GM21423 (cell line): Measurements from ENCODE around the gene LMF1.
"Not testable (repeated sequence)": the region's sequence is repeated elsewhere in the genome, so short reads cannot be mapped to it uniquely, and the experiment has no call there.

Source experiments
- ATAC-seq: cut with Tn5 transposase; IDR thresholded peaks from one replicate; pipeline ENCODE4 v1.9.1; 2021; ENCODE audit warnings: mild to moderate bottlenecking, moderate library complexity; ENCODE audit not compliant: unreplicated experiment

The LMF1 gene

DNA sequence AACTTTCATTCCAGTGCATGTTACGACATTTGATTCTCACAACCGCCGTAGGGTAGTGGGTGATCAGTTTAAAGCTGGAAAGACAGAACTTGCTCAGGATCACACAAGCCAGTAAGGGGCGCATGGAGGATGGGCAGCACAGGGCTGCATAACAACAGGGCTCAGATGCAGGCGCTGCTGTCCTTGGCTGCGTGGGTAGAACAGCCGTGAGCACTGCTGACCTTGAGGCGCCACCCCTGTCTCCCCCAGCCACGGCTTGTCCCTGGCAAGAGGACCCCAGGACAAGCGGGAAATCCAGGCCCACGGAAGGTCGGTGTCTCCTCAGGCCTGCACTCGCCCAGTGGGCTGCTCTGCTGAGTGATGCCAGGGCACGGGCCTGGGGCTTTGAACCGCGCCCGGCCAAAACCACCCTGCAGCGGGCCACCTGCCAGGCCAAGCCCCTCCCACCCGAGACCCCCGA lies 84.7 kb downstream of the LMF1 start:
- no peak for ATAC-seq

DNA sequence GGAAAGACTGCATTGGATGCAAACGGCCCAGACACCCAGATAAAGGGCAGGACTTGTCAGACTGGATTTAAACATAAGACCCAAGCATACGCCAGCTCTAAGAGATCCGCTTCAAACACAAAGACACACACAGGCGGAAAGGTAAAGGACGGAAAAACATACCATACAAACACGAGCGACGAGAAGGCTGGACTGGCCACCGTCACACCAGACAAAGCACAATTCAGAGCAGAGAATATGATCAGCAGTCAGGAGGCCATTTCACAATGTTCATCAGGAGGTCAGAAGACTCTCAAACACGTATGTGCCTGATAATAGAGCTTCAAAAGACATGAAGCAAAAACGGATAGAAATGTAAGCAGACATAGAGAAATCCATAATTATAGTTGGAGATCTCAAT lies 85.4 kb downstream of the LMF1 start:
- no peak for ATAC-seq

DNA sequence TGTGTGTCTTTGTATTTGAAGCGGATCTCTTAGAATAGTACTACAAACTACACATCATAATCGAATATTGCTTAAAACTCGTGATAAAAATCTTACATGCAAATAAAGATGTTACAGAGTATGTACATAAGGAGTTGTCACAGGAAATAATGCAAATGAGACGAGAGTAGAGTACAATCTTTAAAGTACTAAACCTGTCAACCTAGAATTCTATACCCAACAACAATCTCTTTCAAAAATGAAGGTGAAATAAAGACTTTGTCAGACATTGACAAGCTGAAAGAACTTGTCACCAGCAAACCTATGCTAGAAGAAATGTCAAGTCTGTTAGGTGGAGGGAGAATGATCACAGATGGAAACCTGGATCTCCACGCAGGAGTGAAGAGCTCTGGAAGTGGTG lies 86.6 kb downstream of the LMF1 start:
- no peak for ATAC-seq

DNA sequence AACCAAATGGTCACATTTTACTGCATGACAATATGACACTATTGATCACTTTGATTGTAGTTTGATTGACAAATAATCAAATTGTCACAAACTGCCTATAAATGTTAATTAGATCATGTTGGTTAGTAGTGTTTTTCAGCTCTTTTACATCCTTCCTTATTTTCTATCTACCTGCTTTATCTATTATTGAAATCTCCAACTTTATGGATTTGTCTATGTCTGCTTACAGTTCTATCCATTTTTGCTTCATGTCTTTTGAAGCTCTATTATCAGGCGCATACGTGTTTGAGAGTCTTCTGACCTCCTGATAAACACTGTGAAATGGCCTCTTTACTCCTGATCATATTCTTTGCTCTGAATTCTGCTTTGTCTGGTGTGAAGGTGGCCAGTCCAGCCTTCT lies 87.0 kb downstream of the LMF1 start:
- no peak for ATAC-seq

DNA sequence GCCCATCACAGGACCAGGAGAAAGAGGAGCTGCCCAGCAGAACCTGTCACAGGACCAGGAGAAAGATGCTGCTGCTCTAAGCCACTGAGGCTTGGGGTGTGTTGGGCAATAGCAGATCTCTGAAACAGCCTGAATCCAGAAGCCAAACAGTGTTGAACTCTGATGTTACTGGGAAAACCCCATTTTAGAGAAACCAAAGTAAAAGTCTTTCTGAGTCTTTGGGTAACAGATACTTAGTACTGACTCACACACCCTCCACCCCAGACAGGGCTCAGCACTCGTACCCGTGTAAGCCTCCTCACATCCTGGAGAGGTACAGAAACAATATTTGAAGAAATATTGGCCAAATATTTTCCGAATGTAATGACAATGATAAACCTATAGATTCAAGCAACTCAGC lies 87.4 kb downstream of the LMF1 start:
- no peak for ATAC-seq

DNA sequence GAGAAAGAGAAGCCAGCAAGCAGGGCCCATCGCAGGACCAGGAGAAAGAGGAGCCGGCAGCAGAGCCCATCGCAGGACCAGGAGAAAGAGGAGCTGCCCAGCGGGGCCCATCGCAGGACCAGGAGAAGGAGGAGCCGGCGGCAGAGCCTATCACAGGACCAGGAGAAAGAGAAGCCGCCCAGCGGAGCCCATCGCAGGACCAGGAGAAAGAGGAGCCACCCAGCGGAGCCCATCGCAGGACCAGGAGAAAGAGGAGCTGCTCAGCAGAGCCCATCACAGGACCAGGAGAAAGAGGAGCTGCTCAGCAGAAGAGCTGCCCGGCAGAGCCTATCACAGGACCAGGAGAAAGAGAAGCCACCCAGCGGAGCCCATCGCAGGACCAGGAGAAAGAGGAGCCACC lies 88.1 kb downstream of the LMF1 start:
- not testable (repeated sequence) for ATAC-seq

DNA sequence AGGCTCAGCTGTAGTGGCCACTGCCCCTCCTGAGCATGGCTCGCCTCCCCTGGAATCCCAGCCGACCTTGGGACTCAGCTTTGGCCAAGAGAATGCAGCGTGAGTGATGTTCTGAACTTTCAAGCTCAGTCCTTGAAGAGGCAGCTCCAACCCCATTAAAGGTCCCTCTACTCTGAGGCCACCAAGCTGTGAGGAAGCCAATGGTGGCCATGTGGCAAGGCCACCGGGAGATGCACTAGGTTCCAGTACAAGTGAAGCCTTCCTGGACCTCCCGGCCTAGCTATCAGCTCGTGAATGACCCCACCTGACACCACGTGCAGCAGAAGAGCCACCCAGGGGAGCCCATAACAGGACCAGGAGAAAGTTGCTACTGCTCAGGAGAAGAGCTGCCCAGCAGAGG lies 88.5 kb downstream of the LMF1 start:
- no peak for ATAC-seq

DNA sequence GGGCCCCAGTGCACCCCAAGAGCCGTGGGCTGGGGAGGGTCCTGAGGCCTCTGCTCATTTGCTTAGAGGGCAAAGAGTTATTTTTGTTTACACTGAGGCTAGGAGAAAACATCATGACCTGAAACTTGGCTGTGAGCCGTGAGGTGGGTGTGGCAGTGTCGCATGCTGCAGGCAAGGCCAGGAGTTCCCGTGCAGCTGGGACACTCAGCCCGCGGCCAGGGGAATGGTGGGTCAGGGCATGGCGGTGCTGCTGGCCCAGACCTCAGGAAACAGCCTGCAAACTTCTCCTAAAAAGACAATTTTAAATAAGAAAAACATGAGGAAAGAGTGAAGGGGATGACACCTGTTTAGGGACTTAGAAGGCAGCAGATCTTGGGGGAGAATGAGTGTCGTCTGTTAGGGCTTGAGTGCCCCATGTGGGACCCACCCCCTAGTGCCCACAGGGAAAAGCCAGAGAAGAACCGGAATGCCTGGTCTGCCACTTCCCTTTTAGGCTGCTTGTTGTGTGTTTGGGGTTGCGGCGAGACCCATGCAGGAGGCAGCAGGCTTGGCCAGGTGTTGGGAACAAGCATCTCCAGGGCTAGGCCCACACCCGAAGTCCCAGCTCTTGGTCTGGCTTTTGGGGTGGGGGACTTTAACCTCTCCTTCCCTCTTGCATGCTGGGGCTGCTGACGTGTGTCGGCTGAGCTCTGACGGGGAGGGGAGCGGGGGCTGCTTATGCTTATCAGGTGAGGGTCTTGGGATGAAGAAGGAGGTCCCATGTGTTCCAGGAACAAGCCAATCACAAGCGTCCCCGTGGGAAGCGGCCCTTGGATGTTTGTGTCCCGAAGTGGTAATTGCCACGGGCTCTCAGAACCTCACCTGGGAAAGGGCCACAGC lies 89.3 kb downstream of the LMF1 start:
- ATAC-seq: no peak

DNA sequence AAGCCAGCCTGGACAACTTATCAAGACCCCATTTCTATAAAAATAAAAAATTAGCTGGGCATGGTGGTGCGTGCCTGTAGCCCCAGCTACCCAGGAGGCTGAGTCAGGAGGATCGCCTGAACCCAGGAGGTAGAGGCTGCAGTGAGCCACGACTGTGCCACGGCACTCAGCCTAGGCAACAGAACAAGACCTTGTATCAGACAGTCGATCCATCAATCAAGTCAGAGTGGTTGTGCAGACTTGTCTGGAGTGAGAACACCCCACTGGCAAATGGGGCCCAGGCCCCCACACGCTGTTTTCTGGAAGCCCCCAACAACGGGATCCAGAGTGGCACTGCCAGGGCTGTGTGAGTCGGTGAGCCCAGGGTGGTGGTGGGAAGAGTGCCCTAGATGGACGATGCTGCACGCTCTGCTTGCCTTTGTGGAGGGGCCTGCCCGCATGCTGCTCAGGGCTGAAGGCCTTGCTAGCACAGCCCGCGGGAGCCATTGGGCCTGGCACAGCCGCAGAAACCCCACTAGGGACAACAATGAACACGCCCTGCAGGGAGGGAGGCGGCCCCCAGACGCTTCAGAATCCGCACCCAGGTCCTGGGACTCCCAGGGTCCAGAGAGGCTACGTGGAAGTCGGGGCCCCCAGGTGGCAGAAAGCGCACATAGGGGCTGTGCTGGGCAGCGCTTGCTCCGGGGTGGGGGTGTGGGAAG lies 90.2 kb downstream of the LMF1 start:
- ATAC-seq: no peak

DNA sequence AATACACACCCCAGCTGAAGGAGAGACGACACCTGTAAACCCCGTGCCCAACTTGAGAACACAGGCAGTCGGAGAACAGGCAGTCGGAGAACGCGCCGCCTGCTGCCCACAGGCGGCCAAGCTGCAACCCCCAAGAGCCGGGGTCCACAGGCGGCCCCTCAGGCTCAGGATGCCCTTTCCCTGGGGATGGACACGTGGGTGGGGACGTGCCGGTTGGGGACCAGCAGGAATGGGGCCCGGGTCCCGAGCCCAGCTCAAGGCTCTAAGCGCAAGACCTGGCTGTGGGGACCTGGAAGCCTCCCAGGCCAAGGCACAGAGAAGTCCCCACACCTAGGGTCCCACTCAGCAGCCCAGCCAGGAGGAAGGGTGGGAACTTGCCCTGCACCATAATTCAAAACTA lies 90.8 kb downstream of the LMF1 start:
- no peak for ATAC-seq

DNA sequence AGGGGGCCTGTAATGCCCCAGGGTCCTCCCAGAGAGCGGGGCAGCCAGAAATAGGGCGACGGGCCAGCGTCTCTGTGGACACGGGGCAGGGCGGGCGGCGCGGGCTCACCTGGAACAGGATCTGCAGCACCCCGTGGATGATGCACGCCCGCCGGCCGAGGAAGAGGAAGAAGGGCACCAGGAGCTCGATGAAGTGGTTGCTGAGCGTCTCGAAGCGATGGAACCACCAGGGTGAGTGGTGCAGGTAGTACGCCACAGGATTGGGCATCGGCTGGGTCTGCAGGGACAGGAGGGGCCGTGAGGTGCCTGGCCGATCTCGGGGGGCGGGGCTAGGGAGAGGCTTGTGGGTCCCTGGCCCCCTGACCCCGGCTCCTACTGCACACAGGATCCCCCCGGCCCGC lies 91.3 kb downstream of the LMF1 start:
- ATAC-seq: no peak

DNA sequence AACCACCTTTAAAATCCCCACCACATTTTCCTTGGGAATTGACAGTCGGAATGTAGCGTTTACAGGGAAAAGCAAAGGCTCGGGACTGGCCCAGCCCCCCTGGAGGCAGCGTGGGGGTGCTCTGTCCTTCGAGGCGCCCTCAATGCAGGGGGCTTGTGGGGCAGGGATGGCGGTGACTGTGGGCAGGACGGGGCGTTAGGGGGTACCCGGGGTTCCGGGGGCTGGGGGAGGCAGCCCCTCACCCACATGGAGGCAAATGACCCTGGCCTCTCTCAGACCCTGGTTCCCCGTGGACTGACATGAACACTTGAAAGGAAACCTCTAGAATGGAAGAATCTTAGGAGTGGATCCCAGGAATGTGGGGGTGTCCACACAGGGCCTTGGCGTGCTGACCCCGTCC lies 91.9 kb downstream of the LMF1 start:
- ATAC-seq: no peak

DNA sequence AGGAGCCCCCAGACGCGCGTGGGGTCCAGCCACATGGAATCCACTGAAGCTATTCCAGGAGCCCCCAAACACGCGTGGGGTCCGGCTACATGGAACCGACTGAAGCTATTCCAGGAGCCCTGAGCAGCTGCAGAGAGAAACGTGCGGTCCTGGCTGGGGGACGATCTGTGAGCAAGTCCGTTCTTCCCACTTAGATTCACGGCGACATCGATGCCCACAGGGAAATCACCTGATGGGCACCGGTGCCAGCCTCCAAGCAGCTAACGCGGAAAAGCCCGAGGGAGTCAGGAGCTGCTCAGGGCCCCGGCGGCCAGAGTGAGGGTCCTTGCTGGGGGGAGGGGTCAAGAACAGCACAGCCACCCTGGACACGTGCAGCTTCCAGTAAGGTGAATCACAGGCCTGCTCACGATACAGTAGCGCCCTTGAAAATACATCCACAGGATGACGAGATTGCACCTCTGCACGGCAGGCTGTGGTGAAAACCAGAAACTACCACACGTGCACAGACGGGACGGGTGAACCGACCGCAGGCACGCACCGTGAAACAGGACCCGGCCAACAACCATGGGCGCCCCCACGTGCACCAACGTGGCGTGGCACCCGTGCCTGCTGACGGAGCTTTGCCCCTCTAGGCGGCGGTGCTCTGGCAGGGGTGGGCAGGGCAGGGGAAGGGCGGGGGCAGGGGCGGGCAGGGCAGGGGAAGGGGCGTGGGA lies 92.6 kb downstream of the LMF1 start:
- no peak for ATAC-seq

DNA sequence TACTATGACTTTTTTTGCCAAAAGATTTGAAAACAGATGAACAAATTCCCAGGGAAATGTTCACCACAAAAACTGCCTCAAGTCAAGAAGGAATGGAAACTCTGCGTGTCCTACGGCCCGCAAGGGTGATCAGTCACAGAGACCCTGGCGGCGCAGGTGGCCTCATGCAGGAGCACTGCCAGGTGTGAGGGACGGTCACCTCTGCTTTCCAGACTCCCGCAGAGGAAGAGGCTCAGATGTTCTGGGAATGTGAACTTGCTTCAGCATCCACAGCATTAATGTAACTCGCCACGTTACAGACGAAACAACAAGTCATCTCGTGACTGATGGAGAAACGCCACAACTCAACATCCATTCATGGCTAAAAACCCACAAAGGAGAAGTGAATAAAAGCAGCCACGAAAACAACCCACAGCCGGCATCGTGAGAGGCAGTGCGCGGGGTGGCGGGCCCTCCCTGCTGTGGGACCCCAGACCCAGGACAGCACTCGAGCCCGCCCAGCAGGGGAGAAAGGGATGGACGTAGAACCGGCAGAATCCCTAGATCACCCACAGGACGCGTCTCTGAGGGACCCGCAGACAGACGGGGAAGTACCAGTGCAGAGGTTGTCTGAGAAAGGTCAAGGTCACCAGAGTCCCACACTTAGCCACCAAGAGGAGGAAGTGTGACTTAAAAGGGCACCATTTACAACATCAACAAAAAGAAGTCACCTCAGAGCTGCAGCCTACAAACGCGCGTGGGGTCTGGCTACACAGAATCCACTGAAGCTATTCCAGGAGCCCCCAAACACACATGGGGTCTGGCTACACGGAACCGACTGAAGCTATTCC lies 93.3 kb downstream of the LMF1 start:
- no peak for ATAC-seq

DNA sequence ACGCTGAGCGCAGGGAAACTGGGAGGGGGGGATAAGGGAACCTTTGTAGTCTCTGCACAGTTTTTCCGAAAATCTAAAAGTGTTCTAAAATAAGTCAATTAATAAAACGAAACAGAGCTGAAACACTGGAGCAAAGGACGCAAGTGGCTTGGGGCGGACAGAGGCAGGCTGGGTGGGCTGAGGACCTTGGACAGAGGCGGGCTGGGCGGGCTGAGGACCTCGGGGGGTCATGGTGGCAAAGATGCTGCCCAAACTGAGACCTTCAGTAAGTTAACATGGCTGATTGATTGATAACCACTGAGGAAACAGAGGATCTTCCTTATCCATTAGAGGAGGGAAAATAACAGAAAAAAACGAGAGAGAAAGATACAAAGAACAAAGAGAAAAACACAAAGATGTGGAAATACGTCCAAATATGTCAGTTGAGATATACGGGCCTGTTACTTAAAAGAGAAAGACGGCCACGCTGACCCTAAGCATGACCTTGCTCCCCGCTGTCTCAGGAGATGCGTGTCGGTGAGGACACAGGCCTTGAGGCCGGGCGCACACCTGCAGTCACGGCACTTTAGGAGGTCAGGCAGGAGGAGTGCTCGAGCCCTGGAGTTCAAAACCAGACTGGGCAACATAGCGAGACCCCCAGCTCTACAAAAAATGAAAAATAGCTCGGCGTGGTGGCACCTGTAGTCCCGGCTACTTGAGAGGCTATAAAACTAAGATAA lies 94.1 kb downstream of the LMF1 start:
- no peak for ATAC-seq

DNA sequence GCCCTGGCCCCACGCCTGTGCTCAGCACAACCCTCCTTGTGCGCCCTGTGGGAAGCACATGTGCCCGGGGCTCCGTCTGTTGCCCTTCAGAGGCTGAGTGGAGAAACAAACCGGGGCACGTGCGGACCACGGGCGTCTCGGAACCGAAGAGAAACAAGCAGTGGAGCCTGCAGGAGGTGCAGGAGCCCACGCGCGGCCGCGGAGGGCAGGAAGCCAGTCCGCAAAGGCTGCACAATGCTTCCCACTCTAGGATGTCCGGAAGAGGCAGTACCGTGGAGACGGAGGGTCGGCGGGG lies 94.8 kb downstream of the LMF1 start:
- no peak for ATAC-seq

DNA sequence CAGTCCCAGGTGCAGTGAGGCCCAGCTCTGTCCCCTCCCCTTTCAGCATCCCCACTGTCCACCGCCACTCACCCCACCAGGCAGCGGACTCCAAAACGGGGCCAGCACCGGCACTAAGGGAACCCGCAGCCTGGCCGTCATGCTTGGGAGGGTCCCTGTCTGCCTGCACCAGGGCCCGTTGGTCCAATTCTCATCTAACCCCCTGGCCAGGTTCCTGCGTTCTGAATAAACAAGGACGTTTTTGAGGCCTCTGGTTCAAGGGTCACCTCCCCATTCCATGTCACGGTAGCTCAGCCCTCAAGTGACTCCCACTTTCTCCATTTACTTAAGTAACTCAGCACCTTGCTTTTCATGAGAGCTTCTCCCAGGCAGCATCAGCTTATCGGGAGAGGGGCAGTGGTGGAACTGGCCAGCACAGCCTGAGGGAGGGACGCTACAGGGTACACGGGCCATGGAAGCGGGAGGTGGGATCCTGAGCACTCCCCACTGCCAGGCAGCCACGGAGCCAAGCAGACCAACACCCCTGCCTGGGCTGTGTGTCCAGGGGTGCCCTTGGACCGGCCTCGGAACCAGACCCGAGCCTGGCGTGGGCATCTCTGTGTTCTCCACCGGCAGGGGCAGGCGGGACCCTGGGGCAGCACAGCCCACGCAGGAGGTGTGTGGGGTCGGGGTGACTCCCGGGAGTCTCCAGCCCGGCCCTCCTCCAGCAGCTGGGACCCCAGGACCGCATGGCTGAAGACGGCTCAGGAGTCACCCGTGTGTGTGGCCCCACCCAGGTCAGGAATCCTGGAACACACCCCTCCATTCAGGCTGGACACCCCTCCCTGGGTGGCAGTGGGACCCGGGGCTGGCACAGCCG lies 95.4 kb downstream of the LMF1 start:
- no peak for ATAC-seq

DNA sequence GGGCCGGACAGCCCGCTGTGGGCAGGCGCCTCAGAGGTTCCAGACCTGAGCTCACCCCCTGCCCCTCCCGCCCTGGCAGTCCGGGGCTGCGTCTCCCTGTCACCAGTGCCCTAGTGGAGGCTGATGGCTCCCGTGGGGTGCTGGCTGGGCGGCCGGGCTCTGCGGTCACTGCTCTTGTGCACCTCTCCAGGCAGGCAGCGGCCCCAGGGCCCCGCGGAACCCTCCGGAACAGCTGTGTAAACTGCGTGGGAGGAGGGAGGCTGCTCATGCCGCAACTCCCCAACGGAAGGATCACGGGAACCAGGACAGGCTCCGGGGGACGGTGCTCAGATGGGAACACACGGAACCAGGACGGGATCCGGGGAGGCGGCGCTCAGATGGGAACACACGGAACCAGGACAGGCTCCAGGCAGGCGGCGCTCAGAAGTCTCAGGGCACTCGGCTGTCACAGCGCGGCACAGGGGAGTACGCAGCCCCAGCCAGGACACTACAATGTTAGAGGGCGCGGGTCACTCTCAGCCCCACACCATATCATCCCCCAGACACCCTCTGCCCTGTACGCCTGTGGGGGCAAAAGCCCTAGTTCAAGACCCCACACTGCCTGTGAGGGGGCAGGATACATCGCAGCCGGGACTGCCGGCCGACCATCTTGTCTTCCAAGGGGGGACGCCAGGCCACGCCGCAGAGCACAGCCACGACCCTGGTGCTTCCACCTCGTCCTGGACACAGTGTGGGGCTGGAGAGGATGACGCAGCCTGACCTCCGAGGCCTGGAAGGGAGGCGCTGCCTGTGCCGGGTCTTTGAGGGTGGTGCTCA lies 96.2 kb downstream of the LMF1 start:
- no peak for ATAC-seq

DNA sequence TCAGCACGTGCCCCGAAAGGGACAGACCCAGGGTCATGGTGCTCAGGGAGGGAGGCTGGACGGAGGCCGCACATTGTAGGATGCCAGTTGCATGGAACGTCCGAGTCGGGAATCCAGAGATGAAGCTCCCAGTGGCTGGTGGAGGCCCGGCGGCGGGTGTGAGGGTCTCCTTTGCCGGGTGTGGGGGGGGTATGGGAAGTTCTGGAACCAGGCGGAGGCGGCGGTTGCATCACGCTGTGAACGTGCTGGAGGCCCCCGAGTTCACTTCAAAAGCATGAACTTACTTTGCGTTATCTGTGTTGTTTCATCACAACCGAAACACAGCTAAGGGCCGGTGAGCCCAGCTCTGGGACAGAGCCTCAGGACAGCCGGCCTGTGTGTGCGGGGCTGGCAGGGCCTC lies 96.9 kb downstream of the LMF1 start:
- no peak for ATAC-seq
